HG03442 (cell line): ENCODE results near the gene SMC3.
"Not testable (repeated sequence)": the region's sequence is repeated elsewhere in the genome, so short reads cannot be mapped to it uniquely, and the experiment has no call there.

Source experiments
- ATAC-seq: cut with Tn5 transposase; IDR thresholded peaks from one replicate; pipeline ENCODE4 v1.9.1; 2021; ENCODE audit warnings: mild to moderate bottlenecking, moderate library complexity; ENCODE audit not compliant: unreplicated experiment

Gene SMC3

DNA sequence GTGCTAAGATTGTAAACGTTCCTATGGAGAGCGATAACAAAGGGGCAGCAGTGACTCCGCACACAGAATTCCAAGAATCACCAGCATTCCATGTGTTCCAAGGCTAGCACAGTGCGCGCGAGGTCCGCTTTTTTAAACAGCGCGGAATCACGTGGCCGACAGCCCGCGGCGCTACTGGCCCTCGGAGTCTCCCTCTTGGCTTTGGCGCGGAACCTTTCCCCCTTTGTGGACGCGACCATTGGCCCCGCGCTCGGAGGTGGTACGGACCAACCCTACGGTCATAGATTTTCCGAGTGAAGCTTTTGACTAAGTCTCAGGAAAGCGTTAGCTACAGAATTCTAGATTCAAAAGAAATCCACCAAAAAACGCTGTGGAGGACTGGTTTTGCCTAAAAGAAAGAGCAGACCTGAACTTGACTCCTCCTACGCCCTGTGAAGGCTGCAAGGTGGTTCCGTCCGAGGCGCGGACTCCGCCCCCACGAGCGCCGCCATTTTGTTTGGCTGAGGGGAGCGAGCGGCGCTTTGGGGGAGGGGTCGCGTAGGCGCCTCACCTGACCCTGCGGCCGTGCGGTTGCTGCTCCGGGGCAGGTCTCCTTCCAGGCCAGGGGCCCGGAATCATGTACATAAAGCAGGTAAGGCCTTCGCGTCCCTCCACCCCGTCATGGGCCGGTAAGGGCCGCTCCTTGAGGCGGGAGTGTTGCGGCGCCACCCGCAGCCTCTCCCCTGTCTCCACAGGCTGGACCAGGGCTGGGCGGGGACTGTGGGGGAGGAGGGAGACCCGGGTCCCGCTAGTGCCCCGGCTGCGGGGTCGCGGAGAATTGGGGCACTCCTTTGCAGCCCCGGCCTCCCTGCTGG is at the start of gene SMC3:
TSS of gene SMC3 (plus strand) at position 495 of the 854 bp plus-strand sequence. CDS start at position 617, 122 bp downstream.
- ATAC-seq: peak; percentile 80

DNA sequence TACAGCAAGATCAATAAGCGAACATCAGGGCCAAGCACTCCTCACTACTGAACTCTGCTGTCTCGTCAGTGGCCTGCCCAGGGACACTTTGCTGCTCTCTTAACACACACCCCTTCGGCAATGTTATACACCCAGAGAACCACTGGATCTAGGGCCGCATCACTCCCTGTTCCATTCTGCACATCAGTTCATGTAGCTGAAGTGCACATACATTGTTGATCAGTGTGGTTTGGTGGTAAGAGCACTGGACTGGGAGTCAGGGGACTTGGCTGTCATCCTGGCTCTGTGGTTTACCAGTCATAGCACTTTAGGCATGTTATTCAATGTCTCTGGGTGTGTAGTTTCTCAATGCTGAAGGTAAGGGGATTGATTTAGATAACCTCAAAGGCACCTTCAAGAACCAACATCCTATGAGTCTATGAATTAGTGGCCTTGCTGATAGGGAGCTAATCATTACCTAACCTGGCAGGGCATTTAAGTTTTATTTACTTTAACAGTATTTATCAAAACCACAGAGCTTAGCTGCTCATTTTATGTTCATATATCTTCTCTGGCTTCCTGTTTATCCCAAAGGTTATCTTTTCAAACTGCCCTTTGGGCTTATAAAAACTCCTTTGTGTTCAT is 45.0 kb upstream of the SMC3 start:
- no peak for ATAC-seq

DNA sequence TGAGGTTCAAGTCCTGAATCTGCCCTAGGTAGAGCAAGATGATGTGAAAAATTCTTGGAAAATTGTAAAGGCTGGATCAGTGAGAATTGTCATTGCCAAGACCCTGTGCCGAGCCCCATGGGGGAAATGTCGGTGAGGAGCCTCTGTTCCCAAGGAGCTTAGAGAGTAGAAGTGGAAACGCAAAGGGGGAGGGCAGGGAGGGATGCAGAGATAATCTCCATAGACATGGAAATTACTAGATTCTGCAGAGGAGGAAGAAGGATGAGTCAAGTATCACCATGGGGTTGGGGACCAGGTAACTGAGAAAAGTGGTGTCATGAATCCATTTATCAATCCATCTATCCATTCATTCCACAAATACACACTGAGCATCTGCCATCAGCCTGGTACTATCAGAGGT is 43.8 kb upstream of the SMC3 start:
- ATAC-seq: no peak

DNA sequence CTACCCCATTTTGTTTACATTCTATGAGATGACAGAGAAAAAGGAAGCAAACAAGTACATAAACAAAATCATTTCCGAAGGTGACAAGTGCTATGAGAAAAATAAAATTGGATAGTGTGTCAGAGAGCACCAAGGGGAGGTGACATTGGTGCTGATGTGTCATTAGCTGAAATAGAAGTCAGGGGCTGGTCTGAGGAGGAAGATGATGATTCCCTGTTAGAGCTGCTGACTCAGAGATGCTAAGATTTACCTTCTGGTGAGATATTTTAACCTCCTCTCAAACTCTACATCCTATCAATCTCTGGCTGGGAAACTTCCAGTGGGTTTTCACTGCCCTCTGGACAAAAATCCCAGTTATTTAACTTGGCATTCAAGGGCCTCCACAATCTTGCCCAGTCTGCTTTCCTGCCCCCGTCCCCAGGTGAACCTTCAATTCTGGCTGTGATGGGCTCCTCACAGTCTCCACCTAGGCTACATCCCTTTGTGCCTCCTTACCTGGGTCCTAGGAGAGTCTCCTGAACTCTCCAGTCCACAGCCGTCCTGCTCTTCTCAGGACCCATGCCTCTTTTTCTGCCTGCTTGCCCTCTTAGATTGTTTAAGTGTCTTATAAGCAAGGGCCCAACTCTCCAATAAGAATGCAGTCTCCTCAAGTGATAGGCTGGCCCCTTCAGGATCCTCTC is 43.2 kb upstream of the SMC3 start:
- ATAC-seq: no peak

DNA sequence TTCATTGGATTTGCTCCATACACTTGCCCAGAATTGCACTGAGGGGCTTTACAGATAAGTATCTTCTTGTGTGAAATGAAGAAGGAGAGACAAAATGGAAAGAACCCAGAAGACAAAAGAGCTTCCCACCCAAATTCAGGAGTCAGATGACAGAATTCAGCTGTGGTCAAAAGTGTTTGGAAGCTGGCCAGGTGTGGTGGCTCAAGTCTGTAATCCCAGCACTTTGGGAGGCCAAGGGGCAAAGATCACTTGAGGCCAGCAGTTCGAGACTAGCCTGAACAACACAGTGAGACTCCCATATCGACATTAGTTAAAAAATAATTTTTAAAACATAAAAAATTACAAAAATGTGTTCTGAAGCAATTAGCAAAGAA is 42.6 kb upstream of the SMC3 start:
- no peak for ATAC-seq

DNA sequence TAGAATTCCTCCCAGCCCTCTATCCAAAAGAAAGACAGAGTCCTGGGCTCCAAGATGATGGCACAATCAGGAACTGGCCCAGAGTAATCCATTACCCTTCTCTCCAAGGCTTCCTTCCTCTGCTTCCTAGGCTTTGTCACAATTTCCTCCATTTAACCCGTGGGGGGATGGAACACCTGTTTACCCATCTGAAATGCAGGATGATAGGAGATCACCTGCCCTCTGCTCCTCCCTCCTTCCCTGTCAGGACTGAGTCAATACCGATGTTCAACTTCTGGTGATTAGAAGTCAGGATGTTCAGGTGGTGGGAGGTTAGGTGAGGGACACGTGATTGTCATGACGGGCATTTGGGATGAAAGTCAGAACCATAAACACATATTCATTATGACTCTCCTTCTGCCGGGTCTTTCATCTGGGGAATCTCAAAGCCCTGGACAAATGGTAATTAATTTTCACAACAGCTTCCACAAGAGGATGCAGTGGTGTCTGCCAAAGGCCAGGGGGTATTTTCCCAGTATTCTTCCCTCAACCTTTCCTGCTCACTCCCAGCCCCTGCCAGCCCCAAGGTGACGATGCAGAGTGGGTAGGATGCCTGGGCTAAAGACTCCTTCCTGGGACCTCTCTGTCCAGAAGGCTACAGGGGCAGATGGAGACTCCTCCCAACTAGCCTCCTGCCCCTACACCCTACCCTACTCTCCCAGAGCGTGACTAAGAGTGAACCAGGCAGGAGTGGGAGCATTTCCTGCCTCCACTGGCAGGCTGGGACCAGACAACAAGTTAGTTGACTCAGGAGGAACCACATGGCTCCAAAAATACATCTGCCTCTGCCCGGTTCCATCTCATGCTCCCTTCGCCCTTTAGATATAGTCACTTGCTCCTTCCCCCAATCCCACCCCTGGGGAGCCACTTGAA is 41.9 kb upstream of the SMC3 start:
- ATAC-seq: no peak

DNA sequence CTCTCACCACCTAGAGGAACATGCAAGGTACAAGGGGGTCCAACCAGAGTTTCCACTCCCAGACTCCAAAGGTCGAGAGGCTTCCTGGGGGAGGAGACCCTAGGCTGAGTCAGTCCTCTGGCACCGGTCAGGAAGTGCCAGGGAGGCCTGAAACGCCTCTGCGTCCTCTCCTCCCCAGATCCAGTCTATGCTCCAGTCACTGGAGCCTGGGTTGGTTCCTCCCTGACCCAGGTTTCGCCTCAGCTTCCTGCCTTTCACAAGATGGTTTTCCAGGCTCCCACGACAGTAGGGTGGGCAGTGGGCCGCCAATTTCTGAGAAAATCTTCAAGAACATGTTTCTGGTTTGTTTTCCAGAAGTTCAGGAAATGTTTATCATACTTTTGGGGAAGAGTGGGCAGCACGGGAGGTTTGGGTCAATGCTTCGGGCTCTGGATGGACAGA is 39.7 kb upstream of the SMC3 start:
- no peak for ATAC-seq

DNA sequence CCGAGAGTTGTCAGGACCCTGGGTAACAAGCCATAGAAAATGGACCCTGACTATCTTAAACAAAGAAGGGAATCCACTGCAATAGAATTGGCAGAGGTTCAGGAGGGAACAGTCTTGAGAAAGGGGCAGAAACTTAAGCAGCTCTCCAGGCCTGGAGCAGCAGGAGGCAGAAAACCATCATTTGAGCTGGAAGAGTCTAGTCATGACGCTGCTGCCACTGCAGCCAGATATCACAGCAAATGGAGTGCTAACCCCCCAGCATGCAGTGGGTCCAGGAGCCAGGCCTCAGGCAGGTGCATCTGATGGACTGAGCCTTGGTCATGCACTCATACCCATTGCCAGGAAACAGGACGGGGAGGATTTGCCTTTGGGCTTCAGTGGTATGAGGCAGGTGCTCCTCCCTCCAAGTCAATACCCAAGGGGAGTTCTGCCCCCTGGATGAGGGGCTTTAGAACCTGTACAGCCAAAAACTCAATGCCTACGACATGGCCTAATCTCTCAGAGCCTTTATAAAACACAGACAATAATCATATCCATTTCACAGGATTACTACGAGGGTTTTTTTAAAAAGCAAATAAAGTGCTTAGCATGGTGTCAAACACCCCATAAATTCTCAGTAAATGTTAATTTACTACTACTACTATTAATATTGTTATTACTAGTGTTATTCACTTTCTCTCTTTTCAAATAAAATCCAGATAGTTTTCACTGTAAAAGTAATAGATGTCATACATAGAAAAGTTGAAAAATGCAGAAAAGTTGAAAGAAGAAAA is 39.1 kb upstream of the SMC3 start:
- peak; percentile 9 for ATAC-seq

DNA sequence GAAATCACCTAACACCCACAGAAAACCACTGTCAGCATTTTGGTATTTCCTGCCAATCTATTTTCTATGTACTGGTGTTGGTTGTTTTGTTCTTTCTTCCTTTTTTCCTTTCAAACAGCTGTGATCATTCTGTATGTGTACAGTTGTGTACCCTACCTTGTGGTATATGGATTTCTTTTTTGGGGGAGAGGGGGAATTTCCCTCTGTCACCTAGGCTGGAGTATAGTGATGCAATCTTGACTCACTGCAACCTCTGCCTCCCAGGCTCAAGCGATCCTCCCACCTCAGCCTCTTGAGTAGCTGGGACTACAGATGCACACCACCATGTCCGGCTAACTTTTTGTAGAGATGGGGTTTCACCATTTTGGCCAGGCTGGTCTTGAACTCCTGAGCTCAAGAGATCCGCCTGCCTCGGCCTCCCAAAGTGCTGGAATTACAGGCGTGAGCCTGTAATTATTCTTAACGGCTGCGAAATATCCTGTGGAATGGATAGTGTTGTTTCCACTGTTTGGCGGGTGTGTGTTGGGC is 38.4 kb upstream of the SMC3 start:
- peak; percentile 78 for ATAC-seq

DNA sequence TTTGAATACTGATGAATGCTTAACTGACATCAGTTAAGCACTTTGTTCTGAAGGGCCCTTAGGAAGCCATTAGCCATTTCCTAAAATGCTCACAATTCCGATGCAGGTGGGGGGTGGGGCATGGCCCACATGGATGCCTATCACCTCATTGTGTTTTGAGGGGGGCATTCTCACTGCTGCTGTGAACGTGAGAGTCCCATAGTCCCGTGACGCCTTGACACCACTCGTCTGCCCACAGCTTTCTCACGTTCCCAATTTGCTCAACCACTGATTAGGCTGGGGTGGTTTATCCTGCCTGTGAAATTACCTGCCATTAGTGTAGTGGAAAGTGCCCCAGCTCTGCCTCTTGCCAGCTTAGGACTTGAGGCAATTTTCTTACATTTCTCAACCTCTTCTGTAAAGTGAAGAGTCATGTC is 37.9 kb upstream of the SMC3 start:
- no peak for ATAC-seq

DNA sequence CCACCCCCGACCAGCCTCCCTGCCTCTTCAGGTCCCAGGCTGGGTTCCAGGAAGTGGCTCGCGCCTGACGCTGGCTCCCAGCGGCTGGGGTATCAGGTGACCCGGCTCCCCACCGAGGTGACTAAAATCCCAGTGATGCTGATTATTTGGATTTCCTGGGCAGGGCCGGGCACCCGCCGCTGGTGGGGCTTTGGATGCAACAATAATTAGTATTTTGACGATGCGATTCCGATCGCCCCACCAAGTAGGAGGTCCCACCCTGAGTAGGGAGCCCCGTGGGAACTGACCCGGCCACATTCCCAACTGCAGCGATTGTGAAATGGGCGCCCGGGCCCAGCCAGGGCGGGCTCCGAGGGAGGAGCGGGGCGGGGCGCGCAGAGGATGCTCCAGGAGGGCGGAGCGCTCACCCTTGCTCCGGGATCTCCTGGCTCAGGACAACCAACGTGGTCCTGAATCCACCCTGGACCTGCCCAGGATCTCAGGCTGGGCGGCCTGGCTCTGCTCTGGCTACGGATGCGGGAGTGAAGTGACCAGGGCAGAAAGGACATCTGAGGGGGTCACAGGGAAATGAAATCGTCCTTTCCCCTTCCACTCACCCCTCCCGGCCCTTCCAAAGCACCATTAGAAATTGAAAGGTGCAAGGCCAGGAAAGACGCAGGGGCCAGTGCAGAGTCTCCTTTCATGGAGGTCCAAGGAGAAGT is 37.2 kb upstream of the SMC3 start:
- ATAC-seq: no peak

DNA sequence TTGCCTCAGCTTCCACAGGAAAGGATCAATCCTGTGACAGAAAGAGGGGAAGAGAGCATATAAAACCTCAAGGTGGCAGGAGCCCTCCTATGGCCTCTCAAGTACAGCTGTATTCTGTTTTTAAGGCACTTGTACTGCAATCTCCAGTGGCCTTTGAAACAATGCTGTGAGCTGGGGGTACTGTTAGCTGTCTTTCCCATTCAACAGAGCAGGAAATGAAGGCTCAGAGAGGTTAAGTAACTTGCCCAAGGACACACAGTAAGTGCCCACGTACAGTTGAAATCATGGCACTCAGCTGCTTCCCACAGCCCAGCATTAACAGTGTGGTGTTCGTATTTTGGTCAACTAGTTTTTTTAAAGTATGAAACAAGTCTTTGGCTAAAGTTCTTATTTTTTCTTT is 35.8 kb upstream of the SMC3 start:
- no peak for ATAC-seq

DNA sequence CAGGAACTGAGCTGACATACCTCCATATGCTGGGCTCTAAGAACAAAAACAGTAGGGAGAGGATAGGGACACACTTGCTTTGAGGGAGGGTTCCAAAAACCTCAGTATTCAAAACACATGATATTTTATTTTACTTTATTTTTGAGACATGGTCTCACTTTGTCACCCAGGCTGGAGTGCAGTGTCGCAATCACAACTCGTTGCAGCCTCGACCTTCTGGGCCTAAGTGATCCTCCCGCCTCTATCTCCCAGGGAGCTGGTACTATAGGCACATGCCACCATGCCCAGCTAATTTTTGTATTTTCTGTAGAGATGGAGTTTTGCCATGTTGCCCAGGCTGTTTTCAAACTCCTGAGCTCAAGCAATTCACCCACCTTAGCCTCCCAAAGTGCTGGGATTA is 34.9 kb upstream of the SMC3 start:
- not testable (repeated sequence) for ATAC-seq

DNA sequence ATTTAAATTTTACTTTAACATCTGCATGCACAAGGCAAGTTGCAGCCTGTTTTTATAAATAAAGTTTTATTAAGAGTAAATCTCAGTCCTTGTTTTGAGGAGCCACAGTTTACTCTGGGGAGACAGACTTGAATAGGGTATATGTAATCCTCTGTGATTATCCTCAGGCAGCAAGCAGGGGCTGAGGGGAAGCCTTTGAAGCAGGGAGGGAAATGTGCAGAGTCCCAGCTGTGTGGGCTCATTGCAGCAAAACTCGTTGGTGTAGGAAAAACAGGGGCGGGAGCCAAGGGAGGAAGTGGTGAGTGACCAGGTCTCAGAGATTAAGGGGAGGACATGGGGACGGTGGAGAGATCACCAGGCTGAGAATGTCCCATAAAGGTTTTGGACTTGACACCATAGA is 34.3 kb upstream of the SMC3 start:
- no peak for ATAC-seq

DNA sequence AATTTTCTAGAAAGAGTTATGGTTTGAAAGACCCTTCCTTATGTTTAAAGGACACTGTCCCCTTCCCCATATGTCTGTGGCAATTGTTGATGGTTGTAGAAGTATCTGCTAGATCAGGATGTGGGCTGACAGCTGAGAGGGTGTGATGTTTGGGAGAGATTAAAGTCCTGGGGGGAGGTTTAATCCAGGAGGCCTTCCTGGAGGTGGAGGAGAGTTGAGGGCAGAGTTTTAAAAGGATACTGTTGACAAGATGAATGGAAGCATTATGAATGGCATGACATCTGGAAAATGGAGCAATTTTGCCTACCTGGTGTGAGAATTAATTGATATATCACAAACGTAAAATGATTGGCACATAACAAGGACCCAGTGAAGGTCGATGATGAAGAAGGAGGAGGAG is 32.9 kb upstream of the SMC3 start:
- ATAC-seq: no peak

DNA sequence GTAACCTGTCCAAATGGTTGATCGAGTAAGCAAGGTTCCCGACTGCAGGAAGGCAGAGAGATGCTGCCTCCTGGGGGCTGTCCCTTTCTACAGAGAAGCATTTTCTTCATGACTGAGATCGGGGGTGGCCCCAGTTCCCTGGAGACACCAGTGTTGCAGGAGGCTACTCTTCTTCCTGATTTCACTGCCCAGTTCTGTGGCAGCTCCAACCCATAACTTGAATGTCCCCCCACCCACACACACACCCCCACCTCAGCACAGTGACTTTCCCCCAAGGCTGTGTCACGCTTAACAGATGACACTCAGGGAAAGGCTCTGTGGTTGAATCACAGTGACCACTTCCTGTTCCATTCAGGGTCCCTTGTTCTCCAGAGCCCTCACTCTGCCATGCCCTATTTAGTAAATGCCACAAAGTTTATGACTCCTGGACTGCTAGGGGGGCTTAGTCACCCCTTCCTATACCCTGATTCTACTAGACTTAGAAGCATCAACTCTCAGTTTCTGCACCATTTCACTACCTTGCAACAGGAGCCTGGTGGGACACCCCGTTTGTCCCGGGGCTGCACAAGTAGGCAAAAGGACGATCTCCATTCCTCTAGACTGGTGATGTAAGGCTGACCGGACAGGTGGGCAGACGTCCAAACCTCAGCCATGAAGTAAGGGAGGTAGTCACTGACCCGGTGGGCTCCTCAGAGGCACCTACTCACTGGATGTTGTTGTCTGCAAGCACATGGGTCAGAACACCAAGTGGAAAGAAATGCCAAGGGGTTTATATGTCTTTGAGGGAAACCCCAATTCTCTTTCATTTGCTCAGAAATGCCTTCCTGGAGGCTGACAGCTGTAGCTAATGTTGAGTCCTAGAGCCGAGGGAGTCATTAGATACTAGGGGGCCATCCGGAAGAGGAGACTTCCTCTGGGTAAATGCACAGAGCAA is 31.3 kb upstream of the SMC3 start:
- ATAC-seq: peak; percentile 82

DNA sequence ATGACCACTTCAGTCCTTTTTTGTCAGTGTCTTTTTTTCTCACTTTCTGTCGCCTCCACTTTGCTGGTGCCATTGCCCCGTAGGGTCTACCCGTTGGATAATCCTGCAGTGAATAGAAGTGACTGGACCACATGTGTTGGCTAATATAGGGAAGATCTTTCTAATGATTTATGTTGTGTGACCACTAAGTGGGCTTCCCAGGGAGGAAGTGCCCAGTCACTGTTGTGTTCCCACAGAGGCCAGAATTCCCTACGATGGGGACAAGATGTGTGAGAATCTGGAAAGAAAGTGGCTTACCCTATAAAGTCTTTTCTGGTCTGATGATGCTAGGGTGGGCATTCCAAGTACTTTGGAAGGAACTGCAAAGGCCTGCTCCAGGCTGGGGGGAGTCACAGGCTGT is 28.4 kb upstream of the SMC3 start:
- no peak for ATAC-seq

DNA sequence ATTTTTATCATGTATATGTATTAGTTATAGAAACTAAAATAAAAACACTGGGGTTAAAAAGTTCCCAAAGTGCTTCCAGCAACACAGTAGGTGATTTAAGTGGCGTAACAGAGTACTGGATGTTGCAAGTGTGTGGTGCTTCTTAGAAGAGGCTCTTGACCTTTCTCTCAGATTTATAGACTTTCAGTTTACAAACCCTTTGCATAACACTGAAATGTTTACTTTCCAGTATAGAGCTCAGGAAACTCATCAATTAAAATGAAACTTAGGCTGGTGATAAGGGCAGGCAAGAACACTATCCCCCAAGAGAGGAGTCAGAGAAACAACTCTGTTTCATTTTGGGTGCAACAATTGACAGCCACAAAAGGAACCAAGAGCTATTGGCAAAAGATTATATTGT is 27.5 kb upstream of the SMC3 start:
- no peak for ATAC-seq
